22Rv1 (cell line): Measurements from ENCODE around the gene SMG9.

Source experiments
- CTCF ChIP-seq: fragments of 450-650 bp; IDR thresholded peaks from 2 replicates; pipeline ENCODE4 v1.5.1; 2017; ENCODE audit warnings: mild to moderate bottlenecking
- ZFX ChIP-seq: fragments of 450-650 bp; IDR thresholded peaks from 2 replicates; pipeline ENCODE4 v1.6.1; 2017; ENCODE audit warnings: antibody characterized with exemption, borderline replicate concordance

- TF ChIP-seq CTCF: no peak
- no peak for TF ChIP-seq ZFX
Measured at GRCh38 chr19:43751466-43752220, 3.1 kb downstream of the SMG9 start.
